ENCODE measurements around the gene FALEC. TPM values are rescaled to one million over a fixed set of nuclear protein-coding genes. Genes with fewer than 3 reads are reported as not detected.

The FALEC gene
- polyA plus RNA-seq, 1 donor (not counting 4 experiments of a cell fraction or from before 2014, with no cell fraction given) = 0.12 TPM

GRCh38 chr1:150543500-150544143 lies 28.1 kb downstream of the FALEC start:
- Histone ChIP-seq H3K9me1 (ENCODE audit: control insufficient read depth, extremely low read depth, insufficient read depth, low read length) (no peaks in the 10 kb centered on the region), H4K20me1 (ENCODE audit: control insufficient read depth, extremely low read depth, insufficient read depth, low read length) (no peaks in the 10 kb centered on the region), H3K4me2 (ENCODE audit: control insufficient read depth, extremely low read depth, insufficient read depth, low read depth, low read length) (no peak overlapping the region), H3K4me3 (ENCODE audit: control insufficient read depth in 2 of 3, extremely low read depth in 1 of 3, insufficient read depth in 2 of 3, low read depth in 1 of 3, low read length in 3 of 3) (no peak overlapping the region), H3K79me2 (ENCODE audit: control insufficient read depth, insufficient read depth, low read length) (no peaks in the 10 kb centered on the region), H3K27me3 (ENCODE audit: control insufficient read depth, extremely low read depth, insufficient read depth, low read length) (no peaks in the 10 kb centered on the region), H3K36me3 (ENCODE audit: control insufficient read depth in 2 of 2, extremely low read depth in 1 of 2, insufficient read depth in 2 of 2, low read length in 2 of 2) (no peaks in the 10 kb centered on the region), H3K4me1 (ENCODE audit: control insufficient read depth, extremely low read depth, insufficient read depth, low read length) (peaks cover 8% of the 10 kb centered on the region), H2AFZ (ENCODE audit: control insufficient read depth, low read length) (no peak overlapping the region), H3K9me3 (ENCODE audit: control insufficient read depth, low read depth, low read length) (no peaks in the 10 kb centered on the region), H3K27ac (ENCODE audit: control insufficient read depth, insufficient read depth, low read length) (no peak overlapping the region), H3K9ac (ENCODE audit: control insufficient read depth, extremely low read depth, insufficient read depth, low read length) (no peak overlapping the region)
- DNase-seq (ENCODE audit: low read depth, low spot score) = no peak
- dilution Hi-C loops (cut with MboI; ENCODE audit: extremely low pct_ligation_motif_present, low sequenced_read_pairs) = no loop called here
- no peak for FAIRE-seq
- TF ChIP-seq CTCF (optimal IDR thresholded peaks at IDR 0.05 in 1 of 3, IDR thresholded peaks at IDR 0.05 in 1 of 3, conservative IDR thresholded peaks at IDR 0.05 in 1 of 3; ENCODE audit: extremely low read depth in 1 of 3, insufficient read depth in 2 of 3, low read length in 3 of 3) = no peak
- TF ChIP-seq EZH2 (IDR thresholded peaks at IDR 0.05; ENCODE audit: low read length) = no peak

GRCh38 chr1:150544204-150544603 lies 28.7 kb downstream of the FALEC start:
- dilution Hi-C loops (cut with MboI; ENCODE audit: extremely low pct_ligation_motif_present, low sequenced_read_pairs) = no loop called here
- no peak for FAIRE-seq

More at GRCh38 chr1:150544204-150544603, 28.7 kb downstream of the FALEC start:
- H3K36me3 ChIP-seq (ENCODE audit: control insufficient read depth in 2 of 2, extremely low read depth in 1 of 2, insufficient read depth in 2 of 2, low read length in 2 of 2) = no peaks in the 10 kb centered on the region
- DNase-seq (ENCODE audit: low read depth, low spot score) = no peak
- no peaks in the 10 kb centered on the region for H3K9me3 ChIP-seq (ENCODE audit: control insufficient read depth, low read depth, low read length)
- no peak overlapping the region for H3K4me2 ChIP-seq (ENCODE audit: control insufficient read depth, extremely low read depth, insufficient read depth, low read depth, low read length)
- no peak for TF ChIP-seq CTCF (optimal IDR thresholded peaks at IDR 0.05 in 1 of 3, IDR thresholded peaks at IDR 0.05 in 1 of 3, conservative IDR thresholded peaks at IDR 0.05 in 1 of 3; ENCODE audit: extremely low read depth in 1 of 3, insufficient read depth in 2 of 3, low read length in 3 of 3)
- no peak for TF ChIP-seq EZH2 (IDR thresholded peaks at IDR 0.05; ENCODE audit: low read length)
- no peaks in the 10 kb centered on the region for H3K79me2 ChIP-seq (ENCODE audit: control insufficient read depth, insufficient read depth, low read length)
- H3K4me1 ChIP-seq (ENCODE audit: control insufficient read depth, extremely low read depth, insufficient read depth, low read length) = peaks cover 4% of the 10 kb centered on the region
- H3K27ac ChIP-seq (ENCODE audit: control insufficient read depth, insufficient read depth, low read length) = no peak overlapping the region
- H4K20me1 ChIP-seq (ENCODE audit: control insufficient read depth, extremely low read depth, insufficient read depth, low read length) = no peaks in the 10 kb centered on the region
- H3K27me3 ChIP-seq (ENCODE audit: control insufficient read depth, extremely low read depth, insufficient read depth, low read length) = no peaks in the 10 kb centered on the region
- no peaks in the 10 kb centered on the region for H3K9me1 ChIP-seq (ENCODE audit: control insufficient read depth, extremely low read depth, insufficient read depth, low read length)
- no peak overlapping the region for H3K4me3 ChIP-seq (ENCODE audit: control insufficient read depth in 2 of 3, extremely low read depth in 1 of 3, insufficient read depth in 2 of 3, low read depth in 1 of 3, low read length in 3 of 3)
- H2AFZ ChIP-seq (ENCODE audit: control insufficient read depth, low read length) = no peak overlapping the region
- H3K9ac ChIP-seq (ENCODE audit: control insufficient read depth, extremely low read depth, insufficient read depth, low read length) = no peak overlapping the region
